Fibroblast of upper back skin (primary cell): Measurements from ENCODE around the gene RNF150.
"Not testable (repeated sequence)": the region's sequence is repeated elsewhere in the genome, so short reads cannot be mapped to it uniquely, and the experiment has no call there.

Experiments used
- DNase-seq: peaks from one replicate; pipeline ENCODE4 v3.0.0-alpha.2; 2013

RNF150 gene

GRCh38 chr4:140810591-140811169 lies 322.6 kb downstream of the RNF150 start:
- DNase-seq, result not testable (repeated sequence)
